GM10847 (cell line): ENCODE measurements around the gene BMI1.

Experiments
- POLR2A ChIP-seq: IDR thresholded peaks from 2 replicates; pipeline ENCODE4 v1.6.1; 2011; ENCODE audit not compliant: insufficient read length; ENCODE audit errors: extremely low read depth

BMI1 gene

GRCh38 chr10:22342421-22342820, 21.5 kb downstream of the BMI1 start:
- no peak for TF ChIP-seq POLR2A

DNA sequence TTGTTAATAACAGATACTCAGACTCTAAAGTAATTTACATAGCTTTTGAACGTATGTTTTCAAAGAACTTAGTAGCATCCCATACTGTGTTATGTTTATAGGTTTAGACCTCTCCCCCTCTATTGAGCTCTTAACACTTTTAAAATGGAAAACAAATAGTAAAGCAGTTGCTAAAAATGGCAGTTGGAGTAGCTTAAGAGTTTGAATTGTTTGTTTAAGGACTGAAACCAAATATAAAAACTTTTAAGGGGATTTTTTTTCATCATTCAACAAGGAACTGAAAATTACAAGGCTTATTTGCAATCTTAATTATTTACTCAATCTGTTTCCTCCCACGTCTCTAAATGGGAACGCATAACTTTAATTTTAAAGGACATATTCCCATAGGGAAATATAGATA, 22.8 kb downstream of the BMI1 start:
- no peak for TF ChIP-seq POLR2A

DNA sequence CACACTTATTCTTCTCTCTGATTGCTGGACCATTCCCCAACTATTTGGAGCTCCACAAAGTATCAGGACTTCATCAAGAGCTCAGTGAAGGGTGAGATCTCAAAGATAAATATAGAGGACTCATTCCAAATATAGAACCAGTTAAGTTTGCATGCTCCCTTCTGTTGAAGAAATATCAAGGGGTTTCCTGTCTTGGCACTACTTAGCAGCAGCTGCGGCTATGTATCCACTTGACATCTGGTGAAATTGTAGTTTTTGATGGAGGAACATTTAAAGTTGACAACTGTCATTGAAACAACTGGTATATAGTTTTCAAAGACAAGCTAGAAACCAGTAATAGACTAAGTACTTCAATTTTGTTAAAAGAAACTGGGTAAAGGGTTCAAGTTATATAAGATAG, 23.4 kb downstream of the BMI1 start:
- TF ChIP-seq POLR2A, result no peak

GRCh38 chr10:22344781-22345300, 23.9 kb downstream of the BMI1 start:
- no peak for TF ChIP-seq POLR2A

GRCh38 chr10:22345301-22346095, 24.6 kb downstream of the BMI1 start, which contains the start of gene SPAG6:
Gene SPAG6 (plus strand): TSS chr10:22345496. CDS start chr10:22345612, 116 bp downstream.
- no peak for TF ChIP-seq POLR2A

GRCh38 chr10:22346096-22346661, 25.3 kb downstream of the BMI1 start:
- TF ChIP-seq POLR2A, result no peak

DNA sequence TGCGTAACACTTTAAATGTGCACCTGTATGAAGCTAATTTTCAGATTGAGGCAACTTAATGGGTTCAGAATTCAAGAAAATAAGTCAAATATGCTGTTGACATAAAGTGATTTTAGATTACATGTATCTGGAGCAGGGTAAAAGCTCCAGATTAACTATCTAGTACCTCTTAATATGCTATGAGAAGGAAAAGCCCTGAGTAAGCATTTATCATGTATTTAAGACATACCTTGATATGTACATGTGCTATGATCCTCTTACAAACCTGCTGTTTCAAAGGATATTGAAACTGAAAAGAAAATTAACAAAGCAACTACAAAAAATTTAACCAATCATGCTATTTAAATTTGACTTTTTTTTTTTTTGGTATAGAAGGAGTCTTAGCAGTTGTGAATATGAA, 28.9 kb downstream of the BMI1 start:
- no peak for TF ChIP-seq POLR2A

DNA sequence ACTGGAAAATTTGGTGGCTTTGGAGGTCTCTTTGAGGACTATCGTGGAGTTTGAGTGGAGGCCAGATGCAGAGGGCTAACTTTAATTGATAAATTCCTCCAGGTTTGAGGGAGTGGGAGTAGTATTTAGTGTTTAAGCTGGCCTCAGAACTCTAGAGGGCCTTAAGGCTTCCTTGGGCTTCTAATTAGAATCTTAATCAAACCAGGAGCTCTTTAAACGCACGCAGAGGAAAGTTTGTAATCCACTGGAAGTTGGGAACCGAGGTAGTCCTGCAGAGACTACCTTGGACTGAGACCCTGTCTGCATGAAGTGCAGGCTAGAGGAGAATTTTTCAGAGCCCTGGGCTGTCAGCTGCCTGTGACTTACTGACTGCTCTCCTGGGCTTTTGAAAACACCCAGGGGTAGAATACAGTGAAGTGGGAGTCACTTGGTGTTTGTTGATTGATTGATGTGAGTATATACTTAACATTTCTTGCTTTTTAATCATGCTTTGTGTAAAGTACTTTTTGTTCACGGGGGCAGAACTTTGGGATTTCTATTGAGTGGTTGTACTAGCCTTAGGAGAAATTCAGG, 30.3 kb downstream of the BMI1 start:
- no peak for TF ChIP-seq POLR2A

GRCh38 chr10:22356324-22356873, 35.5 kb downstream of the BMI1 start:
- no peak for TF ChIP-seq POLR2A

DNA sequence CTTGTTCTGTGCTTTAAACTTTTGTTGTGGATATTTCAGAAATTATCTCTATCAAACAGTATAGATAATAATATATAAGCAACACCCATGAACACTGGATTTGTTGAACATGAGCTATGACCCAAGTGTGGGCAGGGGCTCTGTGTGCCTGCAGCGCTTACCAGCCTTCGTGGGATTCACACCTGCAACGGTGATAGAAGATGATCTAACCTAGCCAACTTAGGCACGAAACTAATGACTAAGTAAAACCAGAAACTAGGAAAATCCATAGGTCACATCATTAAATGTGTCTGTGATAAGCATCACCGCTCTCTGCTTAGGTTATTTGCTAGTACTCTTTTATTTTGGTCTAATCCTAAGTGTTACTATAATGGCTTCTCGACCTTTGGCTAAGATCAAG, 42.4 kb downstream of the BMI1 start:
- TF ChIP-seq POLR2A, result no peak

DNA sequence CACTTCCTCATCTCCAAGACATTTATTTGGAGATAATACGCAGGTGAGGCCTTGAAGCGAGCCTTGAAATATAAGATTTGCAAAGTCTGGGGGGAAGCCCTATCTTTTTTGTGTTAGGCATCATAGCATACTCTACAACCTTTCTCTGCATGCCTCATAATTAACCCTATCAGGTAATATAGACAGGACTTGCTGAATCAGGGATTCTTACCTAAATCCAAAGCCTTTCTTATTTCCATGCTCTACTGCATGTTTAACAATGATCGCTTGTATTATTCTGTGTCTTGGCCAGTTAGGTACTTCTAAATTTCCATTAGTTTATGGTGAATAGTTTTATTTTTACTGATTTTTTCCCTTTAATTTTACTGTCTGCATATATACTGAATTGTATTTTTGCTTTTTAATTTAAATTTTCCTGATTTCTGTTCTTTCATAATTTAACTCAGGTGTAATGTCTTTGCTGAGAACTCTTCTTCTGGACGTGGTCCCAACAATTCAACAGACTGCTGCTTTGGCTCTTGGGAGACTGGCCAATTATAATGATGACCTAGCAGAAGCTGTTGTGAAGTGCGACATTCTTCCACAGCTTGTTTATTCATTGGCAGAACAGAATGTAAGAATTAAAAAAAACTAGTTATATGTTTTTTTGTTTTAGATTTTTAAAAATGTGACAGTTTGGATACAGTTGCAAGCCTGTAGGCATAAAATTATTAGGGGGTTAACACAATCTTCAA, 43.7 kb downstream of the BMI1 start:
- TF ChIP-seq POLR2A, result no peak

DNA sequence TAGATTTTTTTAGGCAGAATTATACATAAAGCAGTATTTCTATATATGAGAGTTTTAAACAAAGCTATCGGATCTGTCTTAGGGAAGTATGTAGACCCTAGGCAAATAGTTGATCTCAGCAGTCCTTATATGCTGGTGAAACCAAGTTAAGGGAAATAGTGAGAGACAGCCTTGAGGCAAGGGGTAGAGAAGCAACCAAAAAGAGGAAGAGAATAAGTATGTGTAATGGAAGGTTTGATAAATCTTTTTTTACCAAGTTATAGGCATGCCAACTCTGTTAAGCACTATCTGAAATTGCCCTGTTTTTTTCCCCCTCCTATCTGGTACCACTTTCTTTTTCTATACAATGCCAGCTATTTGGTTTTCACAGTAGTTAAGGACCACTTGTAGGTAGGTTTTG, 44.3 kb downstream of the BMI1 start:
- TF ChIP-seq POLR2A, result no peak

- TF ChIP-seq POLR2A, result no peak
Measured at GRCh38 chr10:22365644-22366434, 44.9 kb downstream of the BMI1 start.

- no peak for TF ChIP-seq POLR2A
Measured at GRCh38 chr10:22366435-22366703, 45.5 kb downstream of the BMI1 start.

DNA sequence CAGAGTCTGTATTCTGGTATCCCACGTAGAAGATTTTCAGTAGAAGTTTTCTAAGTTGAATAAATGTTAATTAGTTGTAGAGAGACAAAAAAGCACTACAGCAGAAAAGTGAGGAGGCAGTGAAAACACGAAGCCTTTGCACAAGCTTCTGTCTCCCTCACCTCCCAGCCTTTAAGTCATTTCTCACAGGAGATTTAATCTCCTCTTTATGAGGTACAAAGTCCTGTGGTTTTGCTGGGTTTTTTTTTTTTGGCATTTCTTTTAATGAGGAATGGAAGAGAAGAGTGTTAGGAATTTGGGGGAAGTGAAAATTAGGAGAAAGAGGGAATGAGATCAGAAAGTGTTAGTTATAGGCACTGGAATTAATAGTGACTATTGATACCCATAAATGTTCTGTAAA, 45.9 kb downstream of the BMI1 start:
- TF ChIP-seq POLR2A, result no peak

DNA sequence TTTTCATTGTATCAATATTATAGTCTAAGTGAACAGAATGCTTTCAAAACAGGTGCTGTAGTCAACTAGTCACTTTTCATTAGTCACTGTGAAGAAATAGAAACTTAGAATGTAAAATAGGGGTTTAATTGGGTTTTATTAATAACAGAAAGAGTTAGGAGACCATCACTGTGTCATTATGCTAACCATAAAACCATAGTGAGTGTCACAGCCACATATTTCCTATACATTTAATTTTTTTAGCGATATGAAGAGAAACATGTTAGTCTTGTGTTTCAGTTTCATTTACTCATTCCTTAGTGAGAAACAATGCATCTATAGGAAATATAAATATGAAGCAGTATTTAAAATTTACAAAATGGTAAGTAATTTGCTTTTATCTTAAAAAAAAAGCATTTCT, 46.6 kb downstream of the BMI1 start:
- no peak for TF ChIP-seq POLR2A
